ENCODE data around the gene LCORL.

The LCORL gene

GRCh38 chr4:18052158-18052557, 30.6 kb upstream of the LCORL start:
- TF ChIP-seq CTCF (conservative IDR thresholded peaks at IDR 0.05; ENCODE audit: low read length), result no peak
- no peak overlapping the region for H3K4me3 ChIP-seq (ENCODE audit: low read length)
- no peak for DNase-seq (ENCODE audit: low read depth)

GRCh38 chr4:18051281-18051680, 29.7 kb upstream of the LCORL start:
- H3K4me3 ChIP-seq (ENCODE audit: low read length), result no peak overlapping the region
- TF ChIP-seq CTCF (conservative IDR thresholded peaks at IDR 0.05; ENCODE audit: low read length), result no peak
- DNase-seq (ENCODE audit: low read depth), result no peak

GRCh38 chr4:18050448-18050847, 28.9 kb upstream of the LCORL start:
- TF ChIP-seq CTCF (conservative IDR thresholded peaks at IDR 0.05; ENCODE audit: low read length), result no peak
- no peak for DNase-seq (ENCODE audit: low read depth)
- H3K4me3 ChIP-seq (ENCODE audit: low read length), result no peak overlapping the region

GRCh38 chr4:18049446-18049845, 27.9 kb upstream of the LCORL start:
- no peak overlapping the region for H3K4me3 ChIP-seq (ENCODE audit: low read length)
- DNase-seq (ENCODE audit: low read depth), result no peak
- TF ChIP-seq CTCF (conservative IDR thresholded peaks at IDR 0.05; ENCODE audit: low read length), result no peak

GRCh38 chr4:18042754-18043153, 21.2 kb upstream of the LCORL start:
- TF ChIP-seq CTCF (conservative IDR thresholded peaks at IDR 0.05; ENCODE audit: low read length), result peak; percentile 28; the same call in 1 of the 2 replicates
- no peak overlapping the region for H3K4me3 ChIP-seq (ENCODE audit: low read length)
- DNase-seq (ENCODE audit: low read depth), result no peak

GRCh38 chr4:18042012-18042411, 20.5 kb upstream of the LCORL start:
- no peak for TF ChIP-seq CTCF (conservative IDR thresholded peaks at IDR 0.05; ENCODE audit: low read length)
- no peak overlapping the region for H3K4me3 ChIP-seq (ENCODE audit: low read length)

GRCh38 chr4:18041114-18041513, 19.6 kb upstream of the LCORL start:
- no peak for DNase-seq (ENCODE audit: low read depth)
- H3K4me3 ChIP-seq (ENCODE audit: low read length), result no peak overlapping the region
- no peak for TF ChIP-seq CTCF (conservative IDR thresholded peaks at IDR 0.05; ENCODE audit: low read length)

More at GRCh38 chr4:18042012-18042411, 20.5 kb upstream of the LCORL start:
- DNase-seq (ENCODE audit: low read depth), result no peak
